NCI-H82 (cell line): ENCODE data around the gene TUBGCP2.

Experiments
- DNase-seq: peaks from one replicate; lab custom pipeline; 2025; lab: John Stamatoyannopoulos, UW

The TUBGCP2 gene

GRCh38 chr10:133278577-133279265 lies 30.0 kb downstream of the TUBGCP2 start:
- DNase-seq: no peak

- no peak for DNase-seq
Measured at GRCh38 chr10:133277993-133278576, 30.6 kb downstream of the TUBGCP2 start.

- no peak for DNase-seq
Measured at GRCh38 chr10:133277277-133277992, 31.2 kb downstream of the TUBGCP2 start.

GRCh38 chr10:133276435-133277201 lies 32.1 kb downstream of the TUBGCP2 start, which contains the start of gene ADAM8:
ADAM8 (minus strand) TSS chr10:133276868; CDS start chr10:133276817, 51 bp downstream.
- DNase-seq: peak; percentile 14

- DNase-seq: no peak
Measured at GRCh38 chr10:133276100-133276434, 32.6 kb downstream of the TUBGCP2 start.

GRCh38 chr10:133275684-133276092 lies 33.0 kb downstream of the TUBGCP2 start:
- DNase-seq: peak; percentile 33

GRCh38 chr10:133274751-133275683 lies 33.7 kb downstream of the TUBGCP2 start:
- peak; percentile 27 for DNase-seq

- DNase-seq: no peak
Measured at GRCh38 chr10:133273534-133274143, 35.0 kb downstream of the TUBGCP2 start.

- no peak for DNase-seq
Measured at GRCh38 chr10:133272964-133273420, 35.7 kb downstream of the TUBGCP2 start.

- no peak for DNase-seq
Measured at GRCh38 chr10:133272301-133272963, 36.2 kb downstream of the TUBGCP2 start.

- no peak for DNase-seq
Measured at GRCh38 chr10:133271521-133272300, 37.0 kb downstream of the TUBGCP2 start.

GRCh38 chr10:133270773-133271297 lies 37.8 kb downstream of the TUBGCP2 start:
- DNase-seq: no peak

- no peak for DNase-seq
Measured at GRCh38 chr10:133270204-133270603, 38.5 kb downstream of the TUBGCP2 start.

GRCh38 chr10:133269367-133269766 lies 39.3 kb downstream of the TUBGCP2 start:
- DNase-seq: no peak

GRCh38 chr10:133268532-133268931 lies 40.1 kb downstream of the TUBGCP2 start:
- DNase-seq: no peak

- DNase-seq: no peak
Measured at GRCh38 chr10:133267829-133268228, 40.8 kb downstream of the TUBGCP2 start.

GRCh38 chr10:133267293-133267692 lies 41.4 kb downstream of the TUBGCP2 start:
- no peak for DNase-seq

- DNase-seq: no peak
Measured at GRCh38 chr10:133266056-133266795, 42.4 kb downstream of the TUBGCP2 start.
